ENCODE data around the gene MAPKBP1. TPM values are rescaled to one million over a fixed set of nuclear protein-coding genes. Genes with fewer than 3 reads are reported as not detected.

The MAPKBP1 gene
- total RNA-seq, 1 experiment from 2014 or later = 13.7 TPM

DNA sequence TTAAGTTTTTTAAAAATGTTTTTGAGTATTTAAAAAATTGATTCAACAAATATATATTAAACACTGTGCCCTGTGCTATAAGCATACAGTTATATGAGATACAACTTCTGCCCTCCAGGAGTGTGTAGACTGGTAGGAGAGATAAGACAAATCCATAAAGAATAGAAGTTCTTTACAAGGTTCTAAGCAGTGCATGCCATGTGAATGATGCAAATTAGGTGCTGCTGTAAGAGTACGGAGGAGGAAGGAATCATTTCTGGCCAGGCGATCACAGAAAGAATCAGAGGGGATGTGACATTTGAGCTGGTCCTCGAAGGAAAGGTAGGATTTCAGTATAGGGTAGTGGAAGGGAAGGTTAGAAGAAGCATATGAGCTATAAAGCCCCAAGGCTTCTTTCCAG lies 14.0 kb downstream of the MAPKBP1 start:
- peaks cover 22% of the 10 kb centered on the region for H3K4me1 ChIP-seq (ENCODE audit: insufficient read depth, low read length)
- no peak overlapping the region for H3K4me2 ChIP-seq (ENCODE audit: insufficient read depth, insufficient read length, low read length)
- no peak overlapping the region for H2BK15ac ChIP-seq (ENCODE audit: low read depth, low read length)
- no peaks in the 10 kb centered on the region; the same call in 1 of the 2 replicates for H3K79me2 ChIP-seq (ENCODE audit: insufficient read depth, low read length)
- no peaks in the 10 kb centered on the region for H3K9me3 Mint-ChIP-seq
- no peak overlapping the region for H2AK5ac ChIP-seq (ENCODE audit: insufficient read length, low read length)
- no peak overlapping the region for H3K9ac ChIP-seq (ENCODE audit: extremely low read depth, insufficient read length, low read length)
- TF ChIP-seq, protein P1, sequence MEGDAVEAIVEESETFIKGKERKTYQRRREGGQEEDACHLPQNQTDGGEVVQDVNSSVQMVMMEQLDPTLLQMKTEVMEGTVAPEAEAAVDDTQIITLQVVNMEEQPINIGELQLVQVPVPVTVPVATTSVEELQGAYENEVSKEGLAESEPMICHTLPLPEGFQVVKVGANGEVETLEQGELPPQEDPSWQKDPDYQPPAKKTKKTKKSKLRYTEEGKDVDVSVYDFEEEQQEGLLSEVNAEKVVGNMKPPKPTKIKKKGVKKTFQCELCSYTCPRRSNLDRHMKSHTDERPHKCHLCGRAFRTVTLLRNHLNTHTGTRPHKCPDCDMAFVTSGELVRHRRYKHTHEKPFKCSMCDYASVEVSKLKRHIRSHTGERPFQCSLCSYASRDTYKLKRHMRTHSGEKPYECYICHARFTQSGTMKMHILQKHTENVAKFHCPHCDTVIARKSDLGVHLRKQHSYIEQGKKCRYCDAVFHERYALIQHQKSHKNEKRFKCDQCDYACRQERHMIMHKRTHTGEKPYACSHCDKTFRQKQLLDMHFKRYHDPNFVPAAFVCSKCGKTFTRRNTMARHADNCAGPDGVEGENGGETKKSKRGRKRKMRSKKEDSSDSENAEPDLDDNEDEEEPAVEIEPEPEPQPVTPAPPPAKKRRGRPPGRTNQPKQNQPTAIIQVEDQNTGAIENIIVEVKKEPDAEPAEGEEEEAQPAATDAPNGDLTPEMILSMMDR (conservative IDR thresholded peaks at IDR 0.05) = no peak
- no CpG with 5 or more reads among the region's 3 CpGs for WGBS (ENCODE audit: extremely low coverage, insufficient read length, low lambda C conversion rate)
- no peaks in the 10 kb centered on the region for H3K9me3 ChIP-seq (ENCODE audit: control insufficient read depth, low read depth, low read length)
- H2BK120ac ChIP-seq (ENCODE audit: low read depth, low read length, poor library complexity, severe bottlenecking) = no peak overlapping the region
- no peak overlapping the region for H3K14ac ChIP-seq (ENCODE audit: insufficient read depth, low read length)
- H4K91ac ChIP-seq (ENCODE audit: insufficient read length, low read depth, low read length) = no peak overlapping the region
- peaks cover 0 to 2% (median 0%) of the 10 kb centered on the region in 3 experiments; a peak in 1 of 7 replicates for H3K36me3 Mint-ChIP-seq (ENCODE audit: insufficient read depth in 1 of 3, low read depth in 3 of 3)
- H3K79me1 ChIP-seq (ENCODE audit: insufficient read depth, low read depth, low read length, poor library complexity, severe bottlenecking) = no peaks in the 10 kb centered on the region
- no peaks in the 10 kb centered on the region for H3K27me3 ChIP-seq (ENCODE audit: insufficient read depth, low read length)
- H3K4me1 Mint-ChIP-seq = peaks cover 30 to 33% of the 10 kb centered on the region in 2 experiments
- H3K56ac ChIP-seq (ENCODE audit: insufficient read length, low read depth, low read length) = no peak overlapping the region
- H2BK12ac ChIP-seq (ENCODE audit: insufficient read length, low read depth, low read length) = no peak overlapping the region
- no peak overlapping the region for H3K27ac Mint-ChIP-seq
- H3K27me3 Mint-ChIP-seq (ENCODE audit: low read depth) = no peaks in the 10 kb centered on the region
- H3K18ac ChIP-seq (ENCODE audit: insufficient read length, low read depth, low read length) = no peak overlapping the region
- no peak overlapping the region for H3K23ac ChIP-seq (ENCODE audit: insufficient read length, low read depth, low read length)
- DNase-seq = no peak
- no peak overlapping the region for H2AFZ ChIP-seq (ENCODE audit: low read length)
- no peak overlapping the region for H3K4ac ChIP-seq (ENCODE audit: low read depth, low read length)
- H4K20me1 ChIP-seq (ENCODE audit: control insufficient read depth, insufficient read depth, insufficient read length) = no peaks in the 10 kb centered on the region
- no peak overlapping the region for H3T11ph ChIP-seq (ENCODE audit: low read length)
- H2BK20ac ChIP-seq (ENCODE audit: low read depth, low read length, poor library complexity, severe bottlenecking) = no peak overlapping the region
- no peak overlapping the region for H4K8ac ChIP-seq (replicated peaks; ENCODE audit: insufficient read length, low read depth, low read length)
- no peak overlapping the region for H3K27ac ChIP-seq (ENCODE audit: insufficient read length, low read depth, low read length)
- no peak overlapping the region for H3K4me3 Mint-ChIP-seq
- no peak overlapping the region for H4K5ac ChIP-seq (ENCODE audit: insufficient read length, low read depth, low read length)
- no peak overlapping the region for H2BK5ac ChIP-seq (ENCODE audit: insufficient read length, low read length)
- H3K23me2 ChIP-seq (ENCODE audit: insufficient read length, low read depth, low read length, poor library complexity, severe bottlenecking) = no peaks in the 10 kb centered on the region
